B cell (primary cell): Measurements from ENCODE around the gene TEAD3. TPM values are rescaled to one million over a fixed set of nuclear protein-coding genes. Genes with fewer than 3 reads are reported as not detected.

Experiments used
- ATAC-seq: fragments of 200-7000 bp; cut with Tn5 transposase; one replicate; pipeline ENCODE4 v1.10.0; 2021; ENCODE audit warnings: low read depth, mild to moderate bottlenecking, moderate number of reproducible peaks, moderate library complexity
- CTCF ChIA-PET: fragments of 350-600 bp; sonication (Branson Sonifier 250); formaldehyde crosslinking; loops from one replicate; lab custom pipeline; 2021; ENCODE audit warnings: antibody characterized with exemption, inconsistent platforms; lab: Charles Lee
- POLR2A ChIA-PET: fragments of 350-600 bp; sonication (Branson Sonifier 250); formaldehyde crosslinking; loops from one replicate; lab custom pipeline; 2021; ENCODE audit warnings: antibody characterized with exemption; lab: Charles Lee
- DNase-seq: peaks from one replicate; pipeline ENCODE4 v3.0.0; 2013
- H2AFZ ChIP-seq: 2 replicates; pipeline ENCODE4 v1.6.1; 2012; ENCODE audit warnings: mild to moderate bottlenecking, low read depth, low read length; ENCODE audit not compliant: insufficient read depth, poor library complexity, severe bottlenecking
- H3K27ac ChIP-seq, 2 donors: 1 replicate in 1 of 2; 2 replicates in 1 of 2; pipeline ENCODE4 v1.5.1; 2012 to 2013; ENCODE audit warnings: low read length in 2 of 2, mild to moderate bottlenecking in 2 of 2, moderate library complexity in 1 of 2
- H3K27me3 ChIP-seq, 4 experiments: fragments of 200-600 bp in 1 of 4; sonication (generic) in 1 of 4; replicated peaks in 1 of 4; 1 replicate in 2 of 4; 2 replicates in 2 of 4; pipeline versions ENCODE4 v1.6.1 to v1.7.0; 2013 to 2016; ENCODE audit warnings: low read length in 3 of 4, mild to moderate bottlenecking in 2 of 4, mixed read lengths in 1 of 4, moderate library complexity in 1 of 4; ENCODE audit not compliant: insufficient read depth in 4 of 4, control insufficient read depth in 3 of 4; ENCODE audit errors: control extremely low read depth in 1 of 4
- H3K36me3 ChIP-seq, 2 experiments: replicated peaks in 1 of 2; 1 replicate in 1 of 2; 2 replicates in 1 of 2; pipeline versions ENCODE4 v1.6.1 to v1.7.1; 2013; ENCODE audit warnings: low read length in 1 of 2; ENCODE audit not compliant: insufficient read depth in 2 of 2, control insufficient read depth in 1 of 2; ENCODE audit errors: control extremely low read depth in 1 of 2, extremely low read depth in 1 of 2
- H3K4me1 ChIP-seq, 2 donors: fragments of 200-600 bp in 1 of 2; sonication (generic) in 1 of 2; 1 replicate in 1 of 2; 2 replicates in 1 of 2; pipeline versions ENCODE4 v1.5.1 to v1.6.1; 2013 to 2017; ENCODE audit warnings: low read length in 2 of 2; ENCODE audit not compliant: control insufficient read depth in 2 of 2, insufficient read depth in 2 of 2
- H3K4me2 ChIP-seq: replicated peaks from 2 replicates; pipeline ENCODE3; 2012; ENCODE audit warnings: mild to moderate bottlenecking, low read depth, low read length; ENCODE audit not compliant: poor library complexity, severe bottlenecking
- H3K4me3 ChIP-seq, 5 experiments: fragments of 200-600 bp in 1 of 5; sonication (generic) in 1 of 5; 1 replicate in 3 of 5; 2 replicates in 2 of 5; pipeline versions ENCODE4 v1.5.1 to v1.7.0; 2011 to 2016; ENCODE audit warnings: low read length in 4 of 5, mild to moderate bottlenecking in 4 of 5, low read depth in 2 of 5, control low read depth in 1 of 5, moderate library complexity in 1 of 5; ENCODE audit not compliant: insufficient read depth in 1 of 5; ENCODE audit errors: control extremely low read depth in 1 of 5, extremely low read depth in 1 of 5
- H3K79me2 ChIP-seq: fragments of 200-600 bp; sonication (generic); one replicate; pipeline ENCODE4 v1.6.0; 2016; ENCODE audit warnings: low read length; ENCODE audit not compliant: control insufficient read depth, insufficient read depth
- H3K9ac ChIP-seq: fragments of 200-600 bp; sonication (generic); 2 replicates; pipeline ENCODE4 v1.6.1; 2017; ENCODE audit warnings: mild to moderate bottlenecking, low read length, moderate library complexity
- H3K9me3 ChIP-seq, 3 donors: one replicate each; pipeline versions ENCODE4 v1.6.1 to v1.7.1; 2013; ENCODE audit warnings: low read length in 2 of 3; ENCODE audit not compliant: control insufficient read depth in 2 of 3, insufficient read depth in 1 of 3; ENCODE audit errors: control extremely low read depth in 1 of 3
- H4K20me1 ChIP-seq: 2 replicates; pipeline ENCODE4 v1.6.0; 2012; ENCODE audit warnings: mild to moderate bottlenecking, low read length; ENCODE audit not compliant: insufficient read depth, control insufficient read depth, poor library complexity, severe bottlenecking
- H3K27ac Mint-ChIP-seq: one replicate; pipeline ENCODE4 v1.8.0; 2021; ENCODE audit warnings: mixed read lengths
- H3K27me3 Mint-ChIP-seq: one replicate; pipeline ENCODE4 v1.8.0; 2021; ENCODE audit warnings: mixed read lengths
- H3K4me1 Mint-ChIP-seq: one replicate; pipeline ENCODE4 v1.8.0; 2021; ENCODE audit warnings: mixed read lengths
- H3K4me3 Mint-ChIP-seq: one replicate; pipeline ENCODE4 v1.8.0; 2021; ENCODE audit warnings: mixed read lengths
- H3K9me3 Mint-ChIP-seq: one replicate; pipeline ENCODE4 v1.8.0; 2022; ENCODE audit warnings: mixed read lengths; ENCODE audit not compliant: insufficient read depth
- CTCF ChIP-seq: fragments of 200-600 bp; IDR thresholded peaks from one replicate; pipeline ENCODE4 v1.8.0; 2022; ENCODE audit warnings: antibody characterized with exemption, mild to moderate bottlenecking
- EZH2 ChIP-seq: IDR thresholded peaks from 2 replicates; pipeline ENCODE4 v1.6.1; 2012; ENCODE audit warnings: borderline replicate concordance, low read depth, mild to moderate bottlenecking, moderate library complexity, low read length; ENCODE audit not compliant: insufficient read depth, poor library complexity, severe bottlenecking
- WGBS: methylation state at CpG from one replicate; pipeline ENCODE4 v1.1.5; 2013; ENCODE audit warnings: missing lambda C conversion rate; ENCODE audit not compliant: insufficient coverage; 5-methylcytosine and 5-hydroxymethylcytosine counted together
- intact Hi-C: fragments of 100-400 bp; cut with micrococcal nuclease; formaldehyde crosslinking; loops from one replicate; pipeline ENCODE4 v1.10.0; 2022
- polyA plus RNA-seq: library from polyadenylated mRNA; depleted of rRNA; stranded (reverse); fragments of >200 nt; gene quantifications from 2 replicates; pipeline ENCODE4 v1.2.3, GENCODE V29; 2012
- total RNA-seq, 2 donors: library from RNA; stranded (reverse); fragments of 120-200 nt in 1 of 2; gene quantifications; 1 replicate in 1 of 2; 2 replicates in 1 of 2; pipeline versions ENCODE4 v1.2.3 to v1.2.4, GENCODE V29; 2013 to 2022

Gene TEAD3
- total and polyA plus RNA-seq, 2 donors (not counting 1 experiment from before 2014, with no cell fraction given): 0.17 TPM; not detected in 1

- Histone ChIP-seq H4K20me1 (no peaks in the 10 kb centered on the region), H3K4me3 (no peak overlapping the region), H2AFZ (no peak overlapping the region), H3K79me2 (no peaks in the 10 kb centered on the region), H3K9me3 (no peaks in the 10 kb centered on the region), H3K27ac (no peak overlapping the region), H3K36me3 (no peaks in the 10 kb centered on the region), H3K4me2 (no peak overlapping the region), H3K27me3 (no peaks in the 10 kb centered on the region), H3K4me1 (no peaks in the 10 kb centered on the region), H3K9ac (no peak overlapping the region)
- TF ChIP-seq CTCF (no peak), EZH2 (no peak)
- 97% methylated on average over 5 of the region's 5 CpGs for WGBS
- ATAC-seq (no peak), DNase-seq (no peak)
- intact Hi-C loops: no loop called here
- H3K27ac Mint-ChIP-seq: no peak overlapping the region
- H3K9me3 Mint-ChIP-seq: no peaks in the 10 kb centered on the region
- no peaks in the 10 kb centered on the region for H3K4me1 Mint-ChIP-seq
- no peaks in the 10 kb centered on the region for H3K27me3 Mint-ChIP-seq
- ChIA-PET POLR2A (no interaction called here), CTCF (interaction anchor here (1.2 kb wide), 1 partner anchor 101 kb away, joined by 3 read pairs; the partner anchor contains the start of gene PPARD)
- H3K4me3 Mint-ChIP-seq: no peak overlapping the region
Observed at GRCh38 chr6:35442693-35443092, 54.2 kb downstream of the TEAD3 start.

- CTCF ChIA-PET: interaction anchor here (1.7 kb wide), 1 partner anchor 18 kb away, joined by 6 read pairs; no protein-coding TSS in a partner anchor
- no peak for ATAC-seq
Observed at GRCh38 chr6:35441642-35442041, 55.2 kb downstream of the TEAD3 start.

More at GRCh38 chr6:35441642-35442041, 55.2 kb downstream of the TEAD3 start:
- no peaks in the 10 kb centered on the region for H3K4me1 ChIP-seq
- H2AFZ ChIP-seq: no peak overlapping the region
- H3K27me3 ChIP-seq: no peaks in the 10 kb centered on the region
- no peak overlapping the region for H3K4me3 ChIP-seq
- WGBS: no CpG with 5 or more reads among the region's 4 CpGs
- Mint-ChIP-seq H3K4me3 (no peak overlapping the region), H3K27me3 (no peaks in the 10 kb centered on the region), H3K27ac (no peak overlapping the region), H3K9me3 (no peaks in the 10 kb centered on the region), H3K4me1 (no peaks in the 10 kb centered on the region)
- intact Hi-C loops: no loop called here
- POLR2A ChIA-PET: interaction anchor here (0.6 kb wide), 1 partner anchor 73 kb away, joined by 3 read pairs; no protein-coding TSS in a partner anchor
- no peaks in the 10 kb centered on the region for H3K79me2 ChIP-seq
- no peak overlapping the region for H3K4me2 ChIP-seq
- H3K27ac ChIP-seq: no peak overlapping the region
- H3K9me3 ChIP-seq: no peaks in the 10 kb centered on the region
- TF ChIP-seq EZH2 (no peak), CTCF (no peak)
- no peak overlapping the region for H3K9ac ChIP-seq
- H3K36me3 ChIP-seq: no peaks in the 10 kb centered on the region
- no peak for DNase-seq
- no peaks in the 10 kb centered on the region for H4K20me1 ChIP-seq
